HepG2 (cell line): ENCODE measurements around the gene HS3ST5. TPM values are rescaled to one million over a fixed set of nuclear protein-coding genes. Genes with fewer than 3 reads are reported as not detected.

Source experiments
- BORCS8-MEF2B ChIP-seq: sonication (generic); formaldehyde crosslinking; IDR thresholded peaks from 2 replicates; pipeline ENCODE4 v1.8.0; 2022; ENCODE audit warnings: mild to moderate bottlenecking, missing genetic modification reagents
- CBX2 ChIP-seq, 2 experiments: fragments of 200-600 bp in 1 of 2; sonication (generic); formaldehyde crosslinking in 1 of 2; IDR thresholded peaks; 2 replicates each; pipeline versions ENCODE4 v1.7.0 to v1.8.1; 2018 to 2022; ENCODE audit warnings: low read depth in 2 of 2, low read length in 1 of 2, mild to moderate bottlenecking in 1 of 2, missing genetic modification reagents in 1 of 2
- CREM ChIP-seq, 2 experiments: sonication (generic) in 1 of 2; formaldehyde crosslinking in 1 of 2; IDR thresholded peaks; 2 replicates each; pipeline versions ENCODE4 v1.4.0 to v1.6.1; 2016 to 2020; ENCODE audit warnings: antibody characterized with exemption in 1 of 2, mild to moderate bottlenecking in 1 of 2, missing genetic modification reagents in 1 of 2
- FOXK1 ChIP-seq: sonication (generic); formaldehyde crosslinking; IDR thresholded peaks from 2 replicates; pipeline ENCODE4 v1.4.0; 2020; ENCODE audit warnings: low read depth, missing genetic modification reagents, borderline replicate concordance
- KAT8 ChIP-seq: IDR thresholded peaks from 2 replicates; pipeline ENCODE4 v1.6.1; 2016; ENCODE audit warnings: missing genetic modification reagents, missing compliant biosample characterization
- NFE2L1 ChIP-seq: sonication (generic); formaldehyde crosslinking; IDR thresholded peaks from 2 replicates; pipeline ENCODE4 v1.4.0; 2020; ENCODE audit warnings: missing genetic modification reagents, mild to moderate bottlenecking, borderline replicate concordance
- RBM39 ChIP-seq: fragments of 200-400 bp; formaldehyde crosslinking; IDR thresholded peaks from one replicate; pipeline ENCODE4 v1.6.1; 2018; ENCODE audit warnings: antibody characterized with exemption, mild to moderate bottlenecking, low read depth, low read length; ENCODE audit not compliant: poor library complexity, severe bottlenecking
- SMAD1 ChIP-seq: sonication (generic); formaldehyde crosslinking; IDR thresholded peaks from 2 replicates; pipeline ENCODE4 v1.4.0; 2020; ENCODE audit warnings: missing genetic modification reagents, low read depth, mild to moderate bottlenecking, borderline replicate concordance
- STAT6 ChIP-seq: sonication (generic); formaldehyde crosslinking; IDR thresholded peaks from 2 replicates; pipeline ENCODE4 v1.4.0; 2020; ENCODE audit warnings: missing genetic modification reagents, mild to moderate bottlenecking, borderline replicate concordance
- TP53 ChIP-seq: sonication (generic); formaldehyde crosslinking; conservative IDR thresholded peaks from 2 replicates; pipeline ENCODE4 v1.4.0; 2020; ENCODE audit warnings: missing genetic modification reagents
- ZBTB21 ChIP-seq: sonication (generic); formaldehyde crosslinking; IDR thresholded peaks from 2 replicates; pipeline ENCODE4 v1.4.0; 2020; ENCODE audit warnings: missing genetic modification reagents
- ZFP62 ChIP-seq: sonication (generic); formaldehyde crosslinking; IDR thresholded peaks from 2 replicates; pipeline ENCODE4 v1.4.0; 2020; ENCODE audit warnings: missing genetic modification reagents
- ZKSCAN8 ChIP-seq: IDR thresholded peaks from 2 replicates; pipeline ENCODE4 v1.6.1; 2016; ENCODE audit warnings: borderline replicate concordance, missing genetic modification reagents, missing compliant biosample characterization
- ZNF101 ChIP-seq: sonication (generic); formaldehyde crosslinking; IDR thresholded peaks from 2 replicates; pipeline ENCODE4 v1.4.0; 2020; ENCODE audit warnings: mild to moderate bottlenecking, low read depth, missing genetic modification reagents, borderline replicate concordance
- ZNF136 ChIP-seq: sonication (generic); formaldehyde crosslinking; IDR thresholded peaks from 2 replicates; pipeline ENCODE4 v1.8.1; 2022; ENCODE audit warnings: low read depth, mild to moderate bottlenecking, moderate library complexity, missing genetic modification reagents
- ZNF253 ChIP-seq: sonication (generic); formaldehyde crosslinking; IDR thresholded peaks from 2 replicates; pipeline ENCODE4 v1.8.0; 2022; ENCODE audit warnings: mild to moderate bottlenecking, missing genetic modification reagents, borderline replicate concordance
- ZNF44 ChIP-seq: sonication (generic); formaldehyde crosslinking; IDR thresholded peaks from 2 replicates; pipeline ENCODE4 v1.5.1; 2020; ENCODE audit warnings: mild to moderate bottlenecking, missing genetic modification reagents
- ZNF530 ChIP-seq: sonication (generic); formaldehyde crosslinking; IDR thresholded peaks from 2 replicates; pipeline ENCODE4 v1.5.0; 2020; ENCODE audit warnings: low read depth, mild to moderate bottlenecking, missing genetic modification reagents
- ZNF598 ChIP-seq: sonication (generic); formaldehyde crosslinking; IDR thresholded peaks from 2 replicates; pipeline ENCODE4 v1.5.1; 2020; ENCODE audit warnings: mild to moderate bottlenecking, missing genetic modification reagents, borderline replicate concordance
- ZNF605 ChIP-seq: sonication (generic); formaldehyde crosslinking; IDR thresholded peaks from 2 replicates; pipeline ENCODE4 v1.8.0; 2022; ENCODE audit warnings: mild to moderate bottlenecking, missing genetic modification reagents
- ZNF607 ChIP-seq: sonication (generic); formaldehyde crosslinking; IDR thresholded peaks from 2 replicates; pipeline ENCODE4 v1.5.1; 2020; ENCODE audit warnings: missing genetic modification reagents, mild to moderate bottlenecking, borderline replicate concordance
- ZNF720 ChIP-seq: sonication (generic); formaldehyde crosslinking; IDR thresholded peaks from 2 replicates; pipeline ENCODE4 v1.4.0; 2020; ENCODE audit warnings: missing genetic modification reagents
- ZNF781 ChIP-seq: sonication (generic); formaldehyde crosslinking; IDR thresholded peaks from 2 replicates; pipeline ENCODE4 v1.5.1; 2020; ENCODE audit warnings: borderline replicate concordance, mild to moderate bottlenecking, missing genetic modification reagents; ENCODE audit errors: not compliant biosample characterization
- ZNF839 ChIP-seq: sonication (generic); formaldehyde crosslinking; IDR thresholded peaks from 2 replicates; pipeline ENCODE4 v1.4.0; 2020; ENCODE audit warnings: missing genetic modification reagents, mild to moderate bottlenecking, borderline replicate concordance
- ZSCAN30 ChIP-seq: sonication (generic); formaldehyde crosslinking; IDR thresholded peaks from 2 replicates; pipeline ENCODE4 v1.5.0; 2020; ENCODE audit warnings: mild to moderate bottlenecking, missing genetic modification reagents
- polyA plus RNA-seq, 8 experiments: library from polyadenylated mRNA; depleted of rRNA in 3 of 8; stranded (reverse) in 7 of 8; unstranded in 1 of 8; fragments of >200 nt; fragmentation: Illumina TruSeq in 4 of 8; extraction: Trizol in 4 of 8; gene quantifications; 2 replicates each; pipeline versions ENCODE4 v1.2.1 to v1.2.3, GENCODE V29; 2011 to 2016; ENCODE audit warnings: low read depth in 4 of 8, missing spikeins in 1 of 8, mixed read lengths in 1 of 8; ENCODE audit not compliant: insufficient read depth in 1 of 8
- total RNA-seq, 5 experiments: library from RNA; depleted of rRNA; stranded (reverse); fragments of >200 nt; fragmentation: Illumina TruSeq; extraction: Trizol; gene quantifications; 2 replicates each; pipeline ENCODE4 v1.2.3, GENCODE V29; 2016; ENCODE audit warnings: low read depth in 1 of 5
- TF ChIP-seq, protein P1 (sequence below): sonication (generic); formaldehyde crosslinking; IDR thresholded peaks from 2 replicates; pipeline ENCODE4 v1.5.0; 2020; ENCODE audit warnings: mild to moderate bottlenecking, low read depth, missing genetic modification reagents, borderline replicate concordance
- TF ChIP-seq, protein P2 (sequence below): sonication (generic); formaldehyde crosslinking; IDR thresholded peaks from 2 replicates; pipeline ENCODE4 v1.5.1; 2020; ENCODE audit warnings: missing genetic modification reagents, mild to moderate bottlenecking, borderline replicate concordance

HS3ST5 gene
- total and polyA plus RNA-seq, 2 of the 13 experiments (the other 11 are each of a cell fraction or from before 2014, with no cell fraction given): 1.1 to 1.6 TPM

- TF ChIP-seq ZNF598 (no peak), ZFP62 (CRISPR knock-in tag) (no peak), ZNF101 (CRISPR knock-in tag) (no peak), NFE2L1 (CRISPR knock-in tag) (no peak), ZNF781 (no peak), BORCS8-MEF2B (CRISPR knock-in tag) (no peak), FOXK1 (CRISPR knock-in tag) (peak; percentile 64; the same call in 1 of the 2 replicates), SMAD1 (CRISPR knock-in tag) (no peak), ZNF720 (CRISPR knock-in tag) (no peak), ZNF607 (no peak), ZNF530 (CRISPR knock-in tag) (no peak), ZNF253 (CRISPR knock-in tag) (no peak), ZNF44 (CRISPR knock-in tag) (no peak), RBM39 (no peak), ZSCAN30 (CRISPR knock-in tag) (no peak), ZNF136 (CRISPR knock-in tag) (no peak), CREM (IDR thresholded peaks at IDR 0.05) (no peak; the same call in none of the 2 replicates), CREM (CRISPR knock-in tag; IDR thresholded peaks at IDR 0.05) (no peak), TP53 (CRISPR knock-in tag) (no peak), STAT6 (no peak), ZNF605 (CRISPR knock-in tag) (no peak), KAT8 (0 out of 2 replicates have a peak, but pooled peaks have one; percentile 15), ZKSCAN8 (CRISPR knock-in tag) (0 out of 2 replicates have a peak, but pooled peaks have one; percentile 34), ZNF839 (CRISPR knock-in tag) (no peak), ZBTB21 (CRISPR knock-in tag) (no peak), CBX2 (IDR thresholded peaks at IDR 0.05; ENCODE audit: low read depth, low read length) (no peak), CBX2 (CRISPR knock-in tag; IDR thresholded peaks at IDR 0.05; ENCODE audit: low read depth) (no peak)
- TF ChIP-seq, protein P1, sequence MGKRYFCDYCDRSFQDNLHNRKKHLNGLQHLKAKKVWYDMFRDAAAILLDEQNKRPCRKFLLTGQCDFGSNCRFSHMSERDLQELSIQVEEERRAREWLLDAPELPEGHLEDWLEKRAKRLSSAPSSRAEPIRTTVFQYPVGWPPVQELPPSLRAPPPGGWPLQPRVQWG (CRISPR knock-in tag): no peak
- TF ChIP-seq, protein P2, sequence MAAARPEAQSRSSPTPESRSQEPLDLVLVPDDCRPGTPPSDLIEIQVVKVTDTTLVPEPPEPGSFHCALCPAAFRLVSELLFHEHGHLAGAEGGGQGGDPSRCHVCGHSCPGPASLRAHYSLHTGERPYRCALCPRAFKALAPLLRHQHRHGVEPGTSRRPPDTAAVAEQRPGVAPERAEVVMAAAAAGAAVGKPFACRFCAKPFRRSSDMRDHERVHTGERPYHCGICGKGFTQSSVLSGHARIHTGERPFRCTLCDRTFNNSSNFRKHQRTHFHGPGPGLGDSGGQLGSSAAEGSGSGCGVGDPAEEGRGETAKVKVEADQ: no peak
Measured at GRCh38 chr6:114301596-114302219, 41.1 kb downstream of the HS3ST5 start (continued).
